Right atrium auricular region (tissue), 2 donors: ENCODE results near the gene MFAP3L. TPM values are rescaled to one million over a fixed set of nuclear protein-coding genes. Genes with fewer than 3 reads are reported as not detected.

Experiments used
- DNase-seq: peaks from one replicate; pipeline ENCODE4 v3.0.0-alpha.2; 2019; ENCODE audit warnings: low spot score
- H3K27ac ChIP-seq, 2 donors: fragments of 200-600 bp; sonication (generic); 1 replicate in 1 of 2; 2 replicates in 1 of 2; pipeline ENCODE4 v1.5.1; 2016 to 2019
- H3K27me3 ChIP-seq, 2 donors: fragments of 200-600 bp; sonication (generic); one replicate each; pipeline versions ENCODE4 v1.5.1 to v1.6.0; 2017 to 2019
- H3K36me3 ChIP-seq: fragments of 200-600 bp; sonication (generic); one replicate; pipeline ENCODE4 v1.5.1; 2016
- H3K4me1 ChIP-seq, 2 donors: fragments of 200-600 bp; sonication (generic); one replicate each; pipeline versions ENCODE4 v1.5.1 to v1.6.0; 2017 to 2019
- H3K4me3 ChIP-seq, 2 donors: fragments of 200-600 bp; sonication (generic); 1 replicate in 1 of 2; 2 replicates in 1 of 2; pipeline ENCODE4 v1.5.1; 2017 to 2019; ENCODE audit warnings: mild to moderate bottlenecking in 1 of 2, moderate library complexity in 1 of 2
- H3K9me3 ChIP-seq, 2 donors: fragments of 200-600 bp; sonication (generic); one replicate each; pipeline ENCODE4 v1.5.1; 2019
- total RNA-seq, 2 donors: library from RNA; depleted of rRNA; stranded (reverse); fragments of >200 nt; gene quantifications; one replicate each; pipeline ENCODE4 v1.1.0, GENCODE V29; 2016
- TF ChIP-seq, protein P1 (sequence below), 2 donors: fragments of 200-600 bp; sonication (generic); IDR thresholded peaks; one replicate each; pipeline ENCODE4 v1.5.1; 2019; ENCODE audit warnings: antibody characterized with exemption in 2 of 2

The MFAP3L gene
- total RNA-seq, 2 donors from 2014 or later, result 7.7 to 8.1 TPM

DNA sequence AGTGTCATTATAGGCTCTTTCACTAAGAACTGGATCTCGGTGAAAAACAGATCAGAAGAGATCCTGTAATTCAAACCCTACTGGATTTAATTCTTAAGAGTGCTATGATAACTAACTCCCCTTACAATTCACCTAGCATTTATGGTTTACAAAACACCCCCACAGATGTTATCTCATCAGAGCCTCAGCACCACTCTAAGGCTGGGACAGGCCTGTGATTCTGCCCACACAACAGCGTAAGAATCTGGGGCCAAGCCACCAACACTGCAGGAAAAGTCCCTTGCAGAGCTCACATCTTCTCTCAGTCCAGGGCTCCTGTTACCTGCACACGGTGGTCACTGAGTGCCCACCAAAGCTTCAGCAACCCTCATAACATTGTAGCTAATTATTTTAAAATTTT is 8.9 kb downstream of the MFAP3L start:
- Histone ChIP-seq H3K4me1 (no peaks in the 10 kb centered on the region), H3K9me3 (no peaks in the 10 kb centered on the region), H3K27ac (no peak overlapping the region), H3K4me3 (no peak overlapping the region), H3K27me3 (no peaks in the 10 kb centered on the region), H3K36me3 (no peaks in the 10 kb centered on the region)
- TF ChIP-seq, protein P1, sequence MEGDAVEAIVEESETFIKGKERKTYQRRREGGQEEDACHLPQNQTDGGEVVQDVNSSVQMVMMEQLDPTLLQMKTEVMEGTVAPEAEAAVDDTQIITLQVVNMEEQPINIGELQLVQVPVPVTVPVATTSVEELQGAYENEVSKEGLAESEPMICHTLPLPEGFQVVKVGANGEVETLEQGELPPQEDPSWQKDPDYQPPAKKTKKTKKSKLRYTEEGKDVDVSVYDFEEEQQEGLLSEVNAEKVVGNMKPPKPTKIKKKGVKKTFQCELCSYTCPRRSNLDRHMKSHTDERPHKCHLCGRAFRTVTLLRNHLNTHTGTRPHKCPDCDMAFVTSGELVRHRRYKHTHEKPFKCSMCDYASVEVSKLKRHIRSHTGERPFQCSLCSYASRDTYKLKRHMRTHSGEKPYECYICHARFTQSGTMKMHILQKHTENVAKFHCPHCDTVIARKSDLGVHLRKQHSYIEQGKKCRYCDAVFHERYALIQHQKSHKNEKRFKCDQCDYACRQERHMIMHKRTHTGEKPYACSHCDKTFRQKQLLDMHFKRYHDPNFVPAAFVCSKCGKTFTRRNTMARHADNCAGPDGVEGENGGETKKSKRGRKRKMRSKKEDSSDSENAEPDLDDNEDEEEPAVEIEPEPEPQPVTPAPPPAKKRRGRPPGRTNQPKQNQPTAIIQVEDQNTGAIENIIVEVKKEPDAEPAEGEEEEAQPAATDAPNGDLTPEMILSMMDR (IDR thresholded peaks at IDR 0.05), result no peak
- no peak for DNase-seq

DNA sequence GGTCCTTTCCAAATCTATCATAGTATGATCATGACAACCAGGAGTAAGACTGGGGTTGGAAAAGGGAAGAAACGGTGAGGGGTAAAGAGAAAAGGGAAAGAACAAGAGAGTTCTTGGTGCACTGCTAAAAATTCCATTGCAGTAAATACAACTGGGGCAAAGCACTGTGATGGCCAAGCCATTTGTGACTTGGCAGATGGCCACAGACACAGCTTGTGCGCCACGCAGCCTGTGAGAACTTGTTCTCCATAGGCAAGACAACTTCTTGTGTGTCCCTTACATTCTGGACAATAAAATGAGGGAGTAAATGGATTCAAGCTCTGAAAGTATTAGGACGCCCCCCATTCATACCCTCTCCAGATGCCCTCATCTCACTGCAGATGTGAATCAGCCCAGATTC is 10.9 kb downstream of the MFAP3L start:
- Histone ChIP-seq H3K9me3 (no peaks in the 10 kb centered on the region), H3K4me3 (no peak overlapping the region), H3K4me1 (no peaks in the 10 kb centered on the region), H3K36me3 (no peaks in the 10 kb centered on the region), H3K27ac (no peak overlapping the region), H3K27me3 (no peaks in the 10 kb centered on the region)
- TF ChIP-seq, protein P1 (IDR thresholded peaks at IDR 0.05), result no peak
- DNase-seq, result no peak

DNA sequence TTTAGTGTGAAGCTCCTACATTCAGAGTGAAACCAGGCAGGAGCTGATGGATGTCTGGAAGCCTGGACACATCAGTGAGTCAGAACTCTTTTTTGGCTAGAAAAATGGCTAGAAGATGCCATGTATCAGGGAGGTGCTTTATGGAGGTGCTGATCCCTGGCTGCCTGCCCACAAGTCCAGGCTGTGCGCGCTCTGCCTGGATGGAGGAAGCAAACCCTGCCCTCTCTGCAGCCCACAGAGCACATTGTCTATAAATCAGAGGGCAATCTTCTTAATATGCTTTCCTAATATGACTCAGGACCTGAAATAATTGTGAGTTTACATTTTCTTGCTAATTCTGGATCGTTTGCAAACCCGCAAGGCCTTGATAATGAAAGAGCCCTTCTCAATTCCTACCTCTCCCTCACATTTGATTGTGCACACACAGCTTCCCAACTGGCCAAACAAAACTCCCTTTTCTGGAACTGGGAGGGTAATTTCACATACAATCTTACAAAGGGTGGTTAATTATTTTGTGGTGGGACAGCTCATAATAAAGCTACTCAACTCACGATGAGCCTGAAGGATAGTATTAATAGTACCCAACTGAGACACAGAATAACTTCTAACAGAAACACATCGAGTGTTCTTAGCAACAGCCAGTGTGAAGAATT is 11.7 kb downstream of the MFAP3L start:
- Histone ChIP-seq H3K9me3 (no peaks in the 10 kb centered on the region), H3K27me3 (no peaks in the 10 kb centered on the region), H3K27ac (no peak overlapping the region), H3K36me3 (no peaks in the 10 kb centered on the region), H3K4me3 (no peak overlapping the region), H3K4me1 (no peaks in the 10 kb centered on the region)
- DNase-seq, result no peak
- TF ChIP-seq, protein P1 (IDR thresholded peaks at IDR 0.05), result no peak

DNA sequence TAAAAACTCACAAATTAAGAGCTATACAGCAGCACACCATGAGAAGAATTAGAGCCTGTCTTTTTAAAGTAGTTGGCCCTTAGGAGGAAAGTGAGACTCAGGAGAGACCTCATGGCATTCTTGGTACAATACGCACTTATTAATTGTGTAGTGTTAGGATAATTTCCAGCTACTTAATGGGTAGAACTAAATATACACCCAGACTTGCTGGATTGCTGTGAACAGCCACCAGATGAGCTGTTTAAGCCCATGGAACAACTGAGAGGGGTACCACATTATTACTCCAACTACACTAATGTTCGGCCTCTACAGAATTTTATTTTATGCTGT is 13.6 kb downstream of the MFAP3L start:
- TF ChIP-seq, protein P1 (IDR thresholded peaks at IDR 0.05), result no peak
- H3K27me3 ChIP-seq, result no peaks in the 10 kb centered on the region

DNA sequence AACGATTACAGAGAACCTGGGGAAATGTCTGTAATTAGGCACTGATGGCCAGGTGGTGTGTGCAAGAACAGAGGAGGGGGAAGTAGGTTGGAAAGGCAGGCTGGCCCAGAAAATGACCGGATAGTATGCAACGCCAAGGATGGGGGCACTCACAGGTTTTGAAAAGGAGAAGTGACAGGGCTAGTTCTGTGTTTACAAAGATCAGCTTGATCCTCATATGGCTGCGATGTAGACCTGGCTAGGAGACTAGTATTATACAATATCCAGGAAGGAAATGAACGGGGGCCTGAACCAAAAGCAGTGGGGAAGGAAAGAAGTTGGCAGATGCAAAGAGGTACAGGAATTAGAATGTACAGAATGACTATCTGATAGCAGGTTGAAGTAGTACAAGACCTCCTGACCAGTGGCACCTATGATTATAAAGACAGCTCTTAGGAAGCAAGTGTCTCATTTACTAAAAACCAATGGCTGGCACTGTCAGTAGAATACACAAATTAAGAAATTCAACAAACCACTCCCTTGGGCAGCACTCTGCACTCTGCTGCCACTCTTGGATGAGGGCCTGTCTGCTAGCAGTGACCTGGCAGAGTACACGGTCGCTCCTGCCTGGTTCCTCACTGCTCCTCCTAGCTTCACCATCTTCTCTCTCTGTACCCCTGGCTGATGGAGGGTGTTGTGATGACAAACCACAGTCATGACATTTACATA is 14.1 kb downstream of the MFAP3L start:
- Histone ChIP-seq H3K36me3 (no peaks in the 10 kb centered on the region), H3K9me3 (no peaks in the 10 kb centered on the region), H3K27ac (no peak overlapping the region), H3K27me3 (no peaks in the 10 kb centered on the region), H3K4me3 (no peak overlapping the region), H3K4me1 (no peaks in the 10 kb centered on the region)
- TF ChIP-seq, protein P1 (IDR thresholded peaks at IDR 0.05), result no peak
- DNase-seq, result no peak

More for the DNA sequence above, 13.6 kb downstream of the MFAP3L start:
- H3K4me1 ChIP-seq, result no peaks in the 10 kb centered on the region
- no peak overlapping the region for H3K4me3 ChIP-seq
- H3K27ac ChIP-seq, result no peak overlapping the region
- no peaks in the 10 kb centered on the region for H3K36me3 ChIP-seq
- no peaks in the 10 kb centered on the region for H3K9me3 ChIP-seq
- no peak for DNase-seq
